ENCODE data around the gene PTGS1.

DNA sequence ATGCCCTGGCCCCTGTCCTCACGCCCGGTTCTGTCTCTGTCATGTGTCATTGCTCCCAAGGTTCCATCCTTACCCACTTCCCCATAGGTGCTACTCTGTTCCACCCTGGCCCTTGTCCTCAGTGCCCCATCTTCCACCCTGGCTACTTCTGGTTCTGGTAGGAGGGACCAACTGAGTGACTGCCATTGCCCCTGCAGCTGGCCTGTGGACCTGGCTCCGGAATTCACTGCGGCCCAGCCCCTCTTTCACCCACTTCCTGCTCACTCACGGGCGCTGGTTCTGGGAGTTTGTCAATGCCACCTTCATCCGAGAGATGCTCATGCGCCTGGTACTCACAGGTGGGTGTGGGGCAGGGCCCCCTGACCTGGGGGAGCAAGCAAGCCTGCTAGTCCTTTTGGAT lies 7.4 kb downstream of the PTGS1 start:
- TF ChIP-seq CTCF (IDR thresholded peaks at IDR 0.05; ENCODE audit: poor library complexity, severe bottlenecking) (no peak), RAD21 (conservative IDR thresholded peaks at IDR 0.05) (no peak)
